ENCODE results near the gene RAP1GAP. TPM values are rescaled to one million over a fixed set of nuclear protein-coding genes. Genes with fewer than 3 reads are reported as not detected.
A peak's percentile ranks its signal among the peaks of the same experiment; 100 is the strongest.

RAP1GAP gene
- total and polyA plus RNA-seq, 2 donors from 2014 or later, result 39.2 to 200 TPM

DNA sequence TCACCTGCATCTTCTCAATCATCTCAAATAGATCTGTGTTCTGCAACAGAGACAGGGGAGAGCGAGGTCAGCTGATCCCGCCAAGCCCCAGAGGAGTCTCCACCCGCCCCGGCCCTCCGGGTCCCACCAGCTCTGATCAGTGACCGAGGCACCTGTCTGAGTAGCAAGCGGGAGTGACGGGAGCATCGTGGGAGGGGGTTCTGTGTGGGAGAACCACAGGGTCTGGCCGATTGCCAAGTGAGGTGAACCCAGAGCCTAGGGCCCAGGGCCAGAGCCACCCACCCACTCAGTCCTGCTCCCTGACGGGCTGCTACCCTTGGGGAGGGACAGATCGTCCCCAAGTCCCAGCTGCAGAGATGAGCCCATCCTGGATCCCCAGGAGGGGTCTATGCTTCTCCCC lies 49.1 kb downstream of the RAP1GAP start:
- H3K9me3 ChIP-seq (ENCODE audit: control insufficient read depth in 2 of 3, insufficient read depth in 1 of 3, low read length in 3 of 3), result no peaks in the 10 kb centered on the region
- H3K4me1 ChIP-seq (ENCODE audit: control insufficient read depth in 2 of 3, insufficient read depth in 2 of 3, low read depth in 1 of 3, low read length in 3 of 3), result peaks cover 0 to 24% (median 19%) of the 10 kb centered on the region in 3 donors
- H3K9ac ChIP-seq (ENCODE audit: low read length in 3 of 3), result peak overlapping the region in 1 of 3 donors; percentile 14
- DNase-seq, result peak in 1 of 5 donors; percentile 75
- H3K36me3 ChIP-seq (ENCODE audit: control insufficient read depth in 2 of 3, insufficient read depth in 3 of 3, low read length in 3 of 3), result peaks cover 0 to 6% (median 0%) of the 10 kb centered on the region in 3 donors
- intact Hi-C loops (cut with DNase I), result no loop called here
- peak overlapping the region; percentile 10 to 57 for H3K27ac ChIP-seq (ENCODE audit: low read depth in 2 of 2, low read length in 2 of 2)
- H3K27me3 ChIP-seq (ENCODE audit: control insufficient read depth, insufficient read depth, low read length), result no peaks in the 10 kb centered on the region
- TF ChIP-seq, protein P1, sequence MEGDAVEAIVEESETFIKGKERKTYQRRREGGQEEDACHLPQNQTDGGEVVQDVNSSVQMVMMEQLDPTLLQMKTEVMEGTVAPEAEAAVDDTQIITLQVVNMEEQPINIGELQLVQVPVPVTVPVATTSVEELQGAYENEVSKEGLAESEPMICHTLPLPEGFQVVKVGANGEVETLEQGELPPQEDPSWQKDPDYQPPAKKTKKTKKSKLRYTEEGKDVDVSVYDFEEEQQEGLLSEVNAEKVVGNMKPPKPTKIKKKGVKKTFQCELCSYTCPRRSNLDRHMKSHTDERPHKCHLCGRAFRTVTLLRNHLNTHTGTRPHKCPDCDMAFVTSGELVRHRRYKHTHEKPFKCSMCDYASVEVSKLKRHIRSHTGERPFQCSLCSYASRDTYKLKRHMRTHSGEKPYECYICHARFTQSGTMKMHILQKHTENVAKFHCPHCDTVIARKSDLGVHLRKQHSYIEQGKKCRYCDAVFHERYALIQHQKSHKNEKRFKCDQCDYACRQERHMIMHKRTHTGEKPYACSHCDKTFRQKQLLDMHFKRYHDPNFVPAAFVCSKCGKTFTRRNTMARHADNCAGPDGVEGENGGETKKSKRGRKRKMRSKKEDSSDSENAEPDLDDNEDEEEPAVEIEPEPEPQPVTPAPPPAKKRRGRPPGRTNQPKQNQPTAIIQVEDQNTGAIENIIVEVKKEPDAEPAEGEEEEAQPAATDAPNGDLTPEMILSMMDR (IDR thresholded peaks at IDR 0.05; ENCODE audit: borderline replicate concordance, extremely low read depth, insufficient read depth), result no peak
- FAIRE-seq, result no peak
- H3K4me3 ChIP-seq (ENCODE audit: low read length in 3 of 3), result peak overlapping the region in 1 of 3 donors; percentile 64

DNA sequence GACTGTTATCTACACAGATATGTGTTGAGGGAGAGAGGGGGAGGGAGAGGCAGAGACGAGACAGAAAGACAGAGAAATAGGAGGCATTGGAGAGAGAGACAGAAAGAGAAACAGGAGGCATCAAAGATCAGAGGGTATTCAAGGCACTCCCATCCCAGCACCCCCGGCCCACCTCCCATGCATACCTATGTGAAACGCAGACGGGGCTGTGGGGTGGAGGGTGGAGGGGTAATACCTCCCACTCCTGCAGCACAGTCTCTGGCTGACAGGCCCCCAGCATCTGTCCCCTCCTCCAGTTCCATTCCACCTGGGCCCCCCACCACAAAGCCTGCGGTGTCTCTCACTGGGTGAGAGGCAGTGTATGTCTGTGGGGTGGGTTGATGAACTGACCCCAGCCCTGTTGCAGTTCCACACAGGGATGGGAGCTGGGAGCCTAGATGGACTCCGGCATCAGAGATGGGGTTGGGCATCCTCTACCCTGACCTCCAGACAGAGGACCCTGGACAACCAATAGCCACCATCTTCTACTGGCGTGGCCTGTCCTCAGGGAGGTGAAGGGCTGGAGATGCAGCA lies 49.7 kb downstream of the RAP1GAP start:
- Histone ChIP-seq H3K36me3 (ENCODE audit: control insufficient read depth in 2 of 3, insufficient read depth in 3 of 3, low read length in 3 of 3) (peaks cover 0 to 6% (median 0%) of the 10 kb centered on the region in 3 donors), H3K9ac (ENCODE audit: low read length in 3 of 3) (no peak overlapping the region), H3K27me3 (ENCODE audit: control insufficient read depth, insufficient read depth, low read length) (no peaks in the 10 kb centered on the region), H3K27ac (ENCODE audit: low read depth in 2 of 2, low read length in 2 of 2) (peak overlapping the region; percentile 10 to 57), H3K4me3 (ENCODE audit: low read length in 3 of 3) (peak overlapping the region in 1 of 3 donors; percentile 64), H3K4me1 (ENCODE audit: control insufficient read depth in 2 of 3, insufficient read depth in 2 of 3, low read depth in 1 of 3, low read length in 3 of 3) (peaks cover 0 to 20% (median 18%) of the 10 kb centered on the region in 3 donors), H3K9me3 (ENCODE audit: control insufficient read depth in 2 of 3, insufficient read depth in 1 of 3, low read length in 3 of 3) (no peaks in the 10 kb centered on the region)
- DNase-seq (no peak), FAIRE-seq (no peak)
- intact Hi-C loops (cut with DNase I), result no loop called here
- TF ChIP-seq, protein P1 (IDR thresholded peaks at IDR 0.05; ENCODE audit: borderline replicate concordance, extremely low read depth, insufficient read depth), result no peak

DNA sequence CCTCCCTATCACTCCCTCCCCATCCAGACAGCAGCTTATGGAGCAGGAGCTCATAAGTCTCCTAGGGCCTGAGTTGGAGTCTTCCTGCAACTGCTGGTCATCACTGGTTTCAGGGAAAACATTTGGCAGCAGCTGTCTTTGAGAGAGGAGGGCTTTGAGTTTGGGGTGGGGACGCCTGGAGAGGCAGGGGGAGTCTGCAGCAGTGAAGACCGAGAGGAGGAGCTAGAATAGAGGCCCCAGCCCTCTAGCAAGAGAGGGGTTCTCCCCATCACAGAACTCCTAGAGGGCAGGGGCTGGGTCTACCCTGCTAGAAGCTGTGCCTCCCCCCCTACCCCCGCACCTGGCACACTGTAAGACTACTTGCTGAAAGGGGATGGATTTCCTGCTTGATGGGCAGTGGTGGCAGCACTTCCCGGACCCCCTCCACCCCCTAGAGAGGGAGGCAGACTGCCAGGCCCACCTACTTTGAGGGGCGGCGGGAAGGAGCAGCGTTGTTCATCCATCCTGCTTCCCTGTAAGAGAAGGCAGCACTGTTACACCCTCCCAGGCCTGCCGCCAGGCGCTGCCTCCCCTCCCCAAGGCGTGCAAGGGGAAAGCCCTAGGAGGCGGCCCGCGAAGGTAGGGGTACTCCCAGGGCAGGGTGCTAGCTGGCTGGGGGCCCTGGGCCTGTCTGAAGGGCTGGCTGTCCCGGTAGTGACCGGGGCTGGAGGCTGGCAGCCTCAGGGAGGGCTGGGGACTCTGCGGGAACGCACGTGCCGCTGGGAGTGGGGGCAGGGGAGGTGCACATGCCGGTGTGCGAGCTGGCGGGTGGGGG lies 50.4 kb downstream of the RAP1GAP start:
- peaks cover 0 to 7% (median 0%) of the 10 kb centered on the region in 3 donors for H3K36me3 ChIP-seq (ENCODE audit: control insufficient read depth in 2 of 3, insufficient read depth in 3 of 3, low read length in 3 of 3)
- peaks cover 0 to 15% (median 12%) of the 10 kb centered on the region in 3 donors for H3K4me1 ChIP-seq (ENCODE audit: control insufficient read depth in 2 of 3, insufficient read depth in 2 of 3, low read depth in 1 of 3, low read length in 3 of 3)
- peak in 1 of 5 donors; percentile 83 for DNase-seq
- no peaks in the 10 kb centered on the region for H3K27me3 ChIP-seq (ENCODE audit: control insufficient read depth, insufficient read depth, low read length)
- FAIRE-seq, result no peak
- H3K9ac ChIP-seq (ENCODE audit: low read length in 3 of 3), result no peak overlapping the region
- intact Hi-C loops (cut with DNase I), result no loop called here
- no peak overlapping the region for H3K4me3 ChIP-seq (ENCODE audit: low read length in 3 of 3)
- peak overlapping the region in 1 of 2 donors; percentile 43 for H3K27ac ChIP-seq (ENCODE audit: low read depth in 2 of 2, low read length in 2 of 2)
- TF ChIP-seq, protein P1 (IDR thresholded peaks at IDR 0.05; ENCODE audit: borderline replicate concordance, extremely low read depth, insufficient read depth), result no peak
- H3K9me3 ChIP-seq (ENCODE audit: control insufficient read depth in 2 of 3, insufficient read depth in 1 of 3, low read length in 3 of 3), result no peaks in the 10 kb centered on the region
